ENCODE data around the gene CLDN6. TPM values are rescaled to one million over a fixed set of nuclear protein-coding genes. Genes with fewer than 3 reads are reported as not detected.

The CLDN6 gene
- total and polyA plus RNA-seq, 2 of the 13 experiments (the other 11 are each of a cell fraction or from before 2014, with no cell fraction given) = 5.9 to 7.6 TPM

- TF ChIP-seq, protein P1, sequence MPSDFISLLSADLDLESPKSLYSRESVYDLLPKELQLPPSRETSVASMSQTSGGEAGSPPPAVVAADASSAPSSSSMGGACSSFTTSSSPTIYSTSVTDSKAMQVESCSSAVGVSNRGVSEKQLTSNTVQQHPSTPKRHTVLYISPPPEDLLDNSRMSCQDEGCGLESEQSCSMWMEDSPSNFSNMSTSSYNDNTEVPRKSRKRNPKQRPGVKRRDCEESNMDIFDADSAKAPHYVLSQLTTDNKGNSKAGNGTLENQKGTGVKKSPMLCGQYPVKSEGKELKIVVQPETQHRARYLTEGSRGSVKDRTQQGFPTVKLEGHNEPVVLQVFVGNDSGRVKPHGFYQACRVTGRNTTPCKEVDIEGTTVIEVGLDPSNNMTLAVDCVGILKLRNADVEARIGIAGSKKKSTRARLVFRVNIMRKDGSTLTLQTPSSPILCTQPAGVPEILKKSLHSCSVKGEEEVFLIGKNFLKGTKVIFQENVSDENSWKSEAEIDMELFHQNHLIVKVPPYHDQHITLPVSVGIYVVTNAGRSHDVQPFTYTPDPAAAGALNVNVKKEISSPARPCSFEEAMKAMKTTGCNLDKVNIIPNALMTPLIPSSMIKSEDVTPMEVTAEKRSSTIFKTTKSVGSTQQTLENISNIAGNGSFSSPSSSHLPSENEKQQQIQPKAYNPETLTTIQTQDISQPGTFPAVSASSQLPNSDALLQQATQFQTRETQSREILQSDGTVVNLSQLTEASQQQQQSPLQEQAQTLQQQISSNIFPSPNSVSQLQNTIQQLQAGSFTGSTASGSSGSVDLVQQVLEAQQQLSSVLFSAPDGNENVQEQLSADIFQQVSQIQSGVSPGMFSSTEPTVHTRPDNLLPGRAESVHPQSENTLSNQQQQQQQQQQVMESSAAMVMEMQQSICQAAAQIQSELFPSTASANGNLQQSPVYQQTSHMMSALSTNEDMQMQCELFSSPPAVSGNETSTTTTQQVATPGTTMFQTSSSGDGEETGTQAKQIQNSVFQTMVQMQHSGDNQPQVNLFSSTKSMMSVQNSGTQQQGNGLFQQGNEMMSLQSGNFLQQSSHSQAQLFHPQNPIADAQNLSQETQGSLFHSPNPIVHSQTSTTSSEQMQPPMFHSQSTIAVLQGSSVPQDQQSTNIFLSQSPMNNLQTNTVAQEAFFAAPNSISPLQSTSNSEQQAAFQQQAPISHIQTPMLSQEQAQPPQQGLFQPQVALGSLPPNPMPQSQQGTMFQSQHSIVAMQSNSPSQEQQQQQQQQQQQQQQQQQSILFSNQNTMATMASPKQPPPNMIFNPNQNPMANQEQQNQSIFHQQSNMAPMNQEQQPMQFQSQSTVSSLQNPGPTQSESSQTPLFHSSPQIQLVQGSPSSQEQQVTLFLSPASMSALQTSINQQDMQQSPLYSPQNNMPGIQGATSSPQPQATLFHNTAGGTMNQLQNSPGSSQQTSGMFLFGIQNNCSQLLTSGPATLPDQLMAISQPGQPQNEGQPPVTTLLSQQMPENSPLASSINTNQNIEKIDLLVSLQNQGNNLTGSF (CRISPR knock-in tag; IDR thresholded peaks at IDR 0.05) = no peak
- TF ChIP-seq, protein P2, sequence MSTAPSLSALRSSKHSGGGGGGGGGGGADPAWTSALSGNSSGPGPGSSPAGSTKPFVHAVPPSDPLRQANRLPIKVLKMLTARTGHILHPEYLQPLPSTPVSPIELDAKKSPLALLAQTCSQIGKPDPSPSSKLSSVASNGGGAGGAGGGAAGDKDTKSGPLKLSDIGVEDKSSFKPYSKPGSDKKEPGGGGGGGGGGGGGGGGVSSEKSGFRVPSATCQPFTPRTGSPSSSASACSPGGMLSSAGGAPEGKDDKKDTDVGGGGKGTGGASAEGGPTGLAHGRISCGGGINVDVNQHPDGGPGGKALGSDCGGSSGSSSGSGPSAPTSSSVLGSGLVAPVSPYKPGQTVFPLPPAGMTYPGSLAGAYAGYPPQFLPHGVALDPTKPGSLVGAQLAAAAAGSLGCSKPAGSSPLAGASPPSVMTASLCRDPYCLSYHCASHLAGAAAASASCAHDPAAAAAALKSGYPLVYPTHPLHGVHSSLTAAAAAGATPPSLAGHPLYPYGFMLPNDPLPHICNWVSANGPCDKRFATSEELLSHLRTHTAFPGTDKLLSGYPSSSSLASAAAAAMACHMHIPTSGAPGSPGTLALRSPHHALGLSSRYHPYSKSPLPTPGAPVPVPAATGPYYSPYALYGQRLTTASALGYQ (CRISPR knock-in tag; IDR thresholded peaks at IDR 0.05) = no peak
- TF ChIP-seq KLF16 (CRISPR knock-in tag; IDR thresholded peaks at IDR 0.05) (no peak), FOXP1 (IDR thresholded peaks at IDR 0.05) (no peak), FOXP1 (CRISPR knock-in tag; IDR thresholded peaks at IDR 0.05) (no peak), MEIS2 (CRISPR knock-in tag; IDR thresholded peaks at IDR 0.05) (no peak), AHR (CRISPR knock-in tag; IDR thresholded peaks at IDR 0.05) (no peak), ZNF501 (CRISPR knock-in tag; IDR thresholded peaks at IDR 0.05) (no peak), ZNF510 (CRISPR knock-in tag; IDR thresholded peaks at IDR 0.05; ENCODE audit: low read depth) (no peak), BORCS8-MEF2B (CRISPR knock-in tag; IDR thresholded peaks at IDR 0.05) (no peak), ZNF44 (CRISPR knock-in tag; IDR thresholded peaks at IDR 0.05) (no peak), NFRKB (IDR thresholded peaks at IDR 0.05) (no peak), CCAR2 (optimal IDR thresholded peaks at IDR 0.05; ENCODE audit: low read depth, low read length) (no peak), PHB2 (IDR thresholded peaks at IDR 0.05; ENCODE audit: partially characterized antibody) (no peak), HOXA3 (CRISPR knock-in tag; IDR thresholded peaks at IDR 0.05) (peak; percentile 38; the same call in 1 of the 2 replicates), NFE2L1 (CRISPR knock-in tag; IDR thresholded peaks at IDR 0.05; ENCODE audit: borderline replicate concordance) (no peak), MZF1 (CRISPR knock-in tag; IDR thresholded peaks at IDR 0.05; ENCODE audit: borderline replicate concordance) (no peak), KMT2A (CRISPR knock-in tag; IDR thresholded peaks at IDR 0.05) (no peak), ARNT2 (CRISPR knock-in tag; IDR thresholded peaks at IDR 0.05; ENCODE audit: low read depth) (no peak), DPF2 (CRISPR knock-in tag; IDR thresholded peaks at IDR 0.05; ENCODE audit: borderline replicate concordance, low read depth) (no peak), IKZF1 (IDR thresholded peaks at IDR 0.05) (no peak), ZNF598 (CRISPR knock-in tag; IDR thresholded peaks at IDR 0.05; ENCODE audit: borderline replicate concordance) (no peak), TMF1 (CRISPR knock-in tag; IDR thresholded peaks at IDR 0.05; ENCODE audit: low read depth) (no peak), ZFP36L2 (CRISPR knock-in tag; IDR thresholded peaks at IDR 0.05) (no peak), GFI1 (CRISPR knock-in tag; IDR thresholded peaks at IDR 0.05; ENCODE audit: borderline replicate concordance) (no peak), ZNF350 (CRISPR knock-in tag; IDR thresholded peaks at IDR 0.05; ENCODE audit: borderline replicate concordance, low read depth) (no peak), CHD2 (IDR thresholded peaks at IDR 0.05; ENCODE audit: low read depth, low read length) (no peak)
These were observed at the start of gene CLDN6 (continued) for GRCh38 chr16:3017794-3018506.
